ACC112 (cell line): Measurements from ENCODE around the gene CCL2.

Experiments used
- H2AFZ ChIP-seq: fragments of 200-600 bp; sonication (generic); one replicate; pipeline ENCODE4 v1.6.0; 2017; ENCODE audit warnings: antibody characterized with exemption, low read length; ENCODE audit not compliant: unreplicated experiment
- H3K27ac ChIP-seq: fragments of 200-600 bp; sonication (generic); 2 replicates; pipeline ENCODE4 v1.5.1; 2014; ENCODE audit warnings: low read depth, mild to moderate bottlenecking, antibody characterized with exemption, low read length, moderate library complexity
- H3K27me3 ChIP-seq: fragments of 200-600 bp; sonication (generic); 2 replicates; pipeline ENCODE4 v1.6.1; 2014; ENCODE audit warnings: mild to moderate bottlenecking, antibody characterized with exemption, low read length, moderate library complexity, mixed read lengths; ENCODE audit not compliant: insufficient read depth
- H3K36me3 ChIP-seq: fragments of 200-600 bp; sonication (generic); 2 replicates; pipeline ENCODE4 v1.6.1; 2016; ENCODE audit warnings: mild to moderate bottlenecking, antibody characterized with exemption, low read length, moderate library complexity, mixed read lengths; ENCODE audit not compliant: insufficient read depth
- H3K4me1 ChIP-seq: fragments of 200-600 bp; sonication (generic); one replicate; pipeline ENCODE4 v1.6.1; 2016; ENCODE audit warnings: low read length, mixed read lengths; ENCODE audit not compliant: insufficient read depth, unreplicated experiment, control insufficient read depth
- H3K4me3 ChIP-seq: fragments of 200-600 bp; sonication (generic); 2 replicates; pipeline ENCODE4 v1.5.1; 2014; ENCODE audit warnings: mild to moderate bottlenecking, low read depth, low read length
- H3K79me2 ChIP-seq: fragments of 200-600 bp; sonication (generic); one replicate; pipeline ENCODE4 v1.6.0; 2016; ENCODE audit warnings: low read length; ENCODE audit not compliant: control insufficient read depth, unreplicated experiment, insufficient read depth

The CCL2 gene

DNA sequence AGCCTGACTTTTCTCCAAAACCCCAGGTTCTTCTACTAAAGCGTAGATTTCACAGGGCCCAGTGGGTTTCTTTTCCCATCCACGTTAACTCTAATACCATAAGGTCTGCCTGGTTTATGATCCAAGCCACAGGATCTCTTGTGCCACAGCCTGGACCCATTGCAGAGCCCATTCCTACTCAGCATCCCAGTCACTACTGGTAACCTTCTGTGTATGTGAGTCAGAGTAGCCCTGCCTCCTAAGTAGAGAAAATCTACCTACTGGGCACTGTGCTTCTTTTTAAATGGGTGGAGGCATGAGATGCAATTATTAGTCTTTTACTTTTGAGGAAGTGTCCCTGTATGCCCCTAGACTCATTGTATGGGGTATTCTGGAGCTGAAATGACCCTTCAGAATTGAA, 43.9 kb downstream of the CCL2 start:
- no peaks in the 10 kb centered on the region for H3K79me2 ChIP-seq
- H3K27me3 ChIP-seq: no peaks in the 10 kb centered on the region
- H3K27ac ChIP-seq: no peak overlapping the region
- H3K4me3 ChIP-seq: no peak overlapping the region
- no peaks in the 10 kb centered on the region for H3K36me3 ChIP-seq
- no peak overlapping the region for H2AFZ ChIP-seq
- peaks cover 25% of the 10 kb centered on the region for H3K4me1 ChIP-seq

DNA sequence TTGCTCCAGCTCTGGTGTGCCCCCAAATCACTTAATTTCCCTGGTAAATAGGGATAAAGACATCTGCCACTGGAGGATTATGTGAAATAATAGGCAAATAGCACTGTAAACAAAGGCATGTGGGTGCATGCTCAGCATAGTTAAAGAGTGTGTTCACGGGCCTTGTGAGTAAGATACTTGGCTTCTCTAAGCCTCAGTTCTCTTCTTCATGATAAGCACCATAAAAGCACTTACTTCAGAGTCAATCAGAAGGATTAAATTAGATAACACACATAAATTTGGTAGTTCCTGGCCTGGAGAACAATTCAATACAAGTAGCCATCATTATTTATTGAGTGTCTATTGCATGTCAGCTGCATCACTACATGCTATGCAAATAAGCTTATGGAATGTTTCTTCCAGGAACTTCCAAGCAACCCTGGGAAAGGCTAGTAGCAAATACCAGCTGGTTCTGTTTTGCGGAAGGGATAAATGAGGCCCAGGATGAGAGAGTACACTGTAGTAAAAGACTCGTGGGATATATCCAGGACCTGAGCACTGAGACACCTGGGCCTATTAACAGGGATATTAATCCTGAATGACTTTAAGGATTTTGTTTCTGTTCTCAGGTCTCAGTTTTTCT, 45.0 kb downstream of the CCL2 start:
- Histone ChIP-seq H3K4me1 (peaks cover 25% of the 10 kb centered on the region), H3K27me3 (no peaks in the 10 kb centered on the region), H3K79me2 (no peaks in the 10 kb centered on the region), H3K4me3 (no peak overlapping the region), H2AFZ (no peak overlapping the region), H3K36me3 (no peaks in the 10 kb centered on the region), H3K27ac (peak overlapping the region; percentile 54)

- Histone ChIP-seq H3K36me3 (no peaks in the 10 kb centered on the region), H3K79me2 (no peaks in the 10 kb centered on the region), H3K4me1 (peaks cover 26% of the 10 kb centered on the region), H2AFZ (no peak overlapping the region), H3K27ac (peak overlapping the region; percentile 54), H3K4me3 (no peak overlapping the region), H3K27me3 (no peaks in the 10 kb centered on the region)
Measured at GRCh38 chr17:34300652-34301370, 45.7 kb downstream of the CCL2 start.

DNA sequence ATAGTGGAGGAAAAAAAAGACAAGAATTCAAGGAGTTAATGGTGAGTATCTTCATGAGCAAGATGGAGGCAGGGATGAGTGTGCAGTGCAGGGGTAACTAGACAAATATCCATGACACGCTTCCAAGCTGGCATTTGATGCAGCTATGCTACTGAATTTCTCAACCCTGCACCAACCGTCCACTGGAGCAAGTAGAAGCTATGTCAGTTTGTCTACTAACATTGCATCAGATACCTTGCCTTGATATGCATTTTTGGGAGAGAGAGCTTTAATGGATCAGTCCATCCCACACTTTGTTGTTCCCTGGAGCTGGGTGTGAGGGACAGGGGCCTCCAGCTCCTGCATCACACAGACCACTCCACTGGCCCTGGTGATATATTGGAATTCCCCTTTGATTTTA, 46.9 kb downstream of the CCL2 start:
- peaks cover 38% of the 10 kb centered on the region for H3K4me1 ChIP-seq
- no peak overlapping the region for H3K4me3 ChIP-seq
- no peaks in the 10 kb centered on the region for H3K27me3 ChIP-seq
- H3K79me2 ChIP-seq: no peaks in the 10 kb centered on the region
- no peaks in the 10 kb centered on the region for H3K36me3 ChIP-seq
- no peak overlapping the region for H3K27ac ChIP-seq
- H2AFZ ChIP-seq: no peak overlapping the region

- Histone ChIP-seq H3K27me3 (no peaks in the 10 kb centered on the region), H3K4me1 (peaks cover 43% of the 10 kb centered on the region)
Measured at GRCh38 chr17:34302636-34303035, 47.6 kb downstream of the CCL2 start.

DNA sequence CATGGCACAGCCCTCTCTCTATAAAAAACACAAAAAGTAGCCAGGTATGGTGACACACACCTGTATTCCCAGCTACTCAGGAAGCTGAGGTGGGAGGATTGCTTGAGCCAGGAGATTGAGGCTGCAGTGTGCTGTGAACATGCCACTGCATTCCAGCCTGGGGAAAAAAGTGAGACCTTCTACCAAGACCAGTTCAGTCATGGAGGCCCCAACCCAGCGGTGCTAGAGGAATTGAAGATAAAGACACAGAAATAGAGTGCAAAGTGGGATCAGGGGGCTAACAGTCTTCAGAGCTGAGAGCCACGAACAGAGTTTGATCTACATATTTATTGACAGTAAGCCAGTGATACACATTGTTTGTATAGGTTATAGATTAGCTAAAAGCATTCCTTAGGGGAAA, 48.5 kb downstream of the CCL2 start:
- Histone ChIP-seq H2AFZ (no peak overlapping the region), H3K36me3 (no peaks in the 10 kb centered on the region), H3K4me3 (no peak overlapping the region), H3K79me2 (no peaks in the 10 kb centered on the region), H3K4me1 (peaks cover 50% of the 10 kb centered on the region), H3K27me3 (no peaks in the 10 kb centered on the region), H3K27ac (no peak overlapping the region)

More at GRCh38 chr17:34302636-34303035, 47.6 kb downstream of the CCL2 start:
- Histone ChIP-seq H3K4me3 (no peak overlapping the region), H2AFZ (no peak overlapping the region), H3K79me2 (no peaks in the 10 kb centered on the region), H3K36me3 (no peaks in the 10 kb centered on the region), H3K27ac (no peak overlapping the region)

- H3K27ac ChIP-seq: no peak overlapping the region
- H2AFZ ChIP-seq: no peak overlapping the region
- no peaks in the 10 kb centered on the region for H3K27me3 ChIP-seq
- no peaks in the 10 kb centered on the region for H3K79me2 ChIP-seq
- H3K36me3 ChIP-seq: no peaks in the 10 kb centered on the region
- H3K4me1 ChIP-seq: peaks cover 49% of the 10 kb centered on the region
- H3K4me3 ChIP-seq: no peak overlapping the region
Measured at GRCh38 chr17:34305061-34305460, 50.0 kb downstream of the CCL2 start.

DNA sequence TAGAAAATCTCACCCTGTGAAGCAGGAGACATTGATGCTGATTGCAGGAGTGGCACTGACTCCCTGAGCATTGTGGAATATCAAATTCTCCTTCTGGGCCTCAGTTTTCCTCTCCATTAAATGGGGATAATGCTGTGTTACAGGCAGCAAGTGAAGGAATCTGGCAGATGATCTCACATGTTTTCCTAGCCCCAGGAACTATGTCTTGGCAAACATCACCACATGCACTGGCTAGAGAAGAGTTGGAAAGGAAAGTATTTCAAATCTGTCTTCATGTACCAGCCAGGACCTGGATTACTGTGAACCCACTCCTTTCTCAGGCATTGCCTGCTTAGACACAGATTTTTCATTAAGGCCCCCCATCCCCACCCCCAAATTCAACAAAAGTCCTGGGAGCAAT, 50.5 kb downstream of the CCL2 start:
- Histone ChIP-seq H3K4me3 (no peak overlapping the region), H3K27ac (no peak overlapping the region), H3K27me3 (no peaks in the 10 kb centered on the region), H2AFZ (no peak overlapping the region), H3K4me1 (peaks cover 45% of the 10 kb centered on the region), H3K79me2 (no peaks in the 10 kb centered on the region), H3K36me3 (no peaks in the 10 kb centered on the region)

DNA sequence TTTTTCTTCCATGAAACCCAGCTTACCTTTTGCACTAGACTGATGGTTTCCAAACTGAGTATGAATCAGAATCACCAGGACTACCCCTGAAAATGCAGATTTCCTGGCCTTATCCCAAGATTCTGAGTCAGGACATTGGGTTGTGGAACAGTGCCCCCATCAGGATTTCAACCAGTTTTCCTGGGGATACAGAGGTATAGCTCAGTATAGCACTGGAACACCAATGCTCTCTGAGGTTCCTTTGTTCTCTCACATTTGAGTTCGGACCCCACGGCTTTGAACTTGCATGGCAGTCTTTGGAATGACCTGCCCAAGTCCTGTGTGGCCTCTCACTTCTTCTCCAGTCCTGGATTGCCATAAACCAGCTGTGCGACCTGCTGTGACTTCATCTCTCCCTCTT, 51.4 kb downstream of the CCL2 start:
- no peaks in the 10 kb centered on the region for H3K36me3 ChIP-seq
- peak overlapping the region; percentile 45; the same call in 1 of the 2 replicates for H3K4me3 ChIP-seq
- H3K4me1 ChIP-seq: peaks cover 46% of the 10 kb centered on the region
- no peaks in the 10 kb centered on the region for H3K27me3 ChIP-seq
- no peak overlapping the region for H2AFZ ChIP-seq
- H3K79me2 ChIP-seq: no peaks in the 10 kb centered on the region
- peak overlapping the region; percentile 83 for H3K27ac ChIP-seq
